ENCODE results near the gene SIM2.

GRCh38 chr21:36695671-36696389 lies 3.1 kb upstream of the SIM2 start:
- TF ChIP-seq POLR2A (IDR thresholded peaks at IDR 0.05) (no peak), CTCF (IDR thresholded peaks at IDR 0.05) (no peak)
